ENCODE data around the gene TDP2. TPM values are rescaled to one million over a fixed set of nuclear protein-coding genes. Genes with fewer than 3 reads are reported as not detected.
A peak's percentile ranks its signal among the peaks of the same experiment; 100 is the strongest.

TDP2 gene
- total and polyA plus RNA-seq, 9 of the 15 experiments (the other 6 are each of a cell fraction or from before 2014, with no cell fraction given): 27.7 to 60.1 (median 31.8) TPM

- TF ChIP-seq SMARCA5 (IDR thresholded peaks at IDR 0.05) (peak; percentile 40; the same call in 1 of the 2 replicates), YY1 (IDR thresholded peaks at IDR 0.05; ENCODE audit: borderline replicate concordance in 1 of 3, control insufficient read depth in 1 of 3, extremely low read depth in 1 of 3, insufficient read depth in 3 of 3, insufficient read length in 1 of 3, insufficient replicate concordance in 2 of 3, low read depth in 1 of 3, low read length in 2 of 3) (peak; percentile 24 to 91 (median 86)), ZNF324 (CRISPR knock-in tag; IDR thresholded peaks at IDR 0.05) (no peak), BRD4 (IDR thresholded peaks at IDR 0.05) (peak; percentile 83), NONO (IDR thresholded peaks at IDR 0.05; ENCODE audit: low read depth in 2 of 2, low read length in 1 of 2) (peak in 1 of 2 experiments; percentile 50; a peak in 2 of 4 replicates), ZNF311 (CRISPR knock-in tag; IDR thresholded peaks at IDR 0.05) (no peak), SIN3A (IDR thresholded peaks at IDR 0.05; ENCODE audit: borderline replicate concordance in 2 of 2, control insufficient read depth in 1 of 2, low read depth in 2 of 2, low read length in 2 of 2) (peak in 1 of 2 experiments; percentile 53; a peak in 1 of 4 replicates), ARID1B (IDR thresholded peaks at IDR 0.05) (peak; percentile 74), EP400 (IDR thresholded peaks at IDR 0.05) (peak; percentile 88), C11orf30 (IDR thresholded peaks at IDR 0.05; ENCODE audit: low read depth) (peak; percentile 88), TRIM28 (IDR thresholded peaks at IDR 0.05) (peak; percentile 39; the same call in 1 of the 2 replicates), SRSF3 (IDR thresholded peaks at IDR 0.05; ENCODE audit: insufficient read depth, low read length) (no peak), ZNF699 (CRISPR knock-in tag; IDR thresholded peaks at IDR 0.05; ENCODE audit: insufficient replicate concordance) (no peak), ETV1 (tag; conservative IDR thresholded peaks at IDR 0.05; ENCODE audit: low read depth) (peak; percentile 80), RCOR1 (IDR thresholded peaks at IDR 0.05; ENCODE audit: borderline replicate concordance in 1 of 2, low read depth in 2 of 2, low read length in 2 of 2) (peak; percentile 8 to 82; a peak in 2 of 4 replicates), SPI1 (IDR thresholded peaks at IDR 0.05; ENCODE audit: borderline replicate concordance, low read depth, low read length) (peak; percentile 71; the same call in 1 of the 2 replicates), GTF3C2 (IDR thresholded peaks at IDR 0.05; ENCODE audit: borderline replicate concordance, extremely low read depth, insufficient read length) (no peak), HNRNPH1 (optimal IDR thresholded peaks at IDR 0.05; ENCODE audit: low read depth, low read length) (no peak), YBX1 (IDR thresholded peaks at IDR 0.05) (no peak), CBFA2T2 (conservative IDR thresholded peaks at IDR 0.05) (peak; percentile 24; the same call in 1 of the 2 replicates), DMBX1 (CRISPR knock-in tag; IDR thresholded peaks at IDR 0.05; ENCODE audit: borderline replicate concordance) (peak; percentile 39; the same call in 1 of the 2 replicates)
- TF ChIP-seq, protein P1, sequence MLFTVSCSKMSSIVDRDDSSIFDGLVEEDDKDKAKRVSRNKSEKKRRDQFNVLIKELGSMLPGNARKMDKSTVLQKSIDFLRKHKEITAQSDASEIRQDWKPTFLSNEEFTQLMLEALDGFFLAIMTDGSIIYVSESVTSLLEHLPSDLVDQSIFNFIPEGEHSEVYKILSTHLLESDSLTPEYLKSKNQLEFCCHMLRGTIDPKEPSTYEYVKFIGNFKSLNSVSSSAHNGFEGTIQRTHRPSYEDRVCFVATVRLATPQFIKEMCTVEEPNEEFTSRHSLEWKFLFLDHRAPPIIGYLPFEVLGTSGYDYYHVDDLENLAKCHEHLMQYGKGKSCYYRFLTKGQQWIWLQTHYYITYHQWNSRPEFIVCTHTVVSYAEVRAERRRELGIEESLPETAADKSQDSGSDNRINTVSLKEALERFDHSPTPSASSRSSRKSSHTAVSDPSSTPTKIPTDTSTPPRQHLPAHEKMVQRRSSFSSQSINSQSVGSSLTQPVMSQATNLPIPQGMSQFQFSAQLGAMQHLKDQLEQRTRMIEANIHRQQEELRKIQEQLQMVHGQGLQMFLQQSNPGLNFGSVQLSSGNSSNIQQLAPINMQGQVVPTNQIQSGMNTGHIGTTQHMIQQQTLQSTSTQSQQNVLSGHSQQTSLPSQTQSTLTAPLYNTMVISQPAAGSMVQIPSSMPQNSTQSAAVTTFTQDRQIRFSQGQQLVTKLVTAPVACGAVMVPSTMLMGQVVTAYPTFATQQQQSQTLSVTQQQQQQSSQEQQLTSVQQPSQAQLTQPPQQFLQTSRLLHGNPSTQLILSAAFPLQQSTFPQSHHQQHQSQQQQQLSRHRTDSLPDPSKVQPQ (CRISPR knock-in tag; IDR thresholded peaks at IDR 0.05; ENCODE audit: borderline replicate concordance): no peak
These were observed at the start of gene TDP2, which contains the start of gene ACOT13 (continued) for GRCh38 chr6:24666641-24667377.
